Tibial artery (tissue), 4 donors: ENCODE results near the gene VPS18.

ENCODE experiments used
- DNase-seq, 2 donors: peaks; one replicate each; pipeline ENCODE4 v3.0.0-alpha.2; 2019
- H3K27ac ChIP-seq, 2 donors: fragments of 200-600 bp; sonication (generic) in 1 of 2; 1 replicate in 1 of 2; 2 replicates in 1 of 2; pipeline ENCODE4 v1.5.1; 2018 to 2019; ENCODE audit warnings: mild to moderate bottlenecking in 1 of 2
- H3K27me3 ChIP-seq, 2 donors: fragments of 200-600 bp; sonication (generic) in 1 of 2; one replicate each; pipeline versions ENCODE4 v1.5.1 to v1.6.0; 2016 to 2019
- H3K36me3 ChIP-seq, 3 donors: fragments of 200-600 bp; sonication (generic) in 2 of 3; one replicate each; pipeline ENCODE4 v1.5.1; 2016 to 2019; ENCODE audit warnings: mild to moderate bottlenecking in 2 of 3
- H3K4me1 ChIP-seq, 4 donors: fragments of 200-600 bp; sonication (generic) in 2 of 4; 1 replicate in 3 of 4; 2 replicates in 1 of 4; pipeline ENCODE4 v1.5.1; 2016 to 2019
- H3K4me3 ChIP-seq, 2 donors: fragments of 200-600 bp; sonication (generic) in 1 of 2; 1 replicate in 1 of 2; 2 replicates in 1 of 2; pipeline ENCODE4 v1.5.1; 2018 to 2019; ENCODE audit warnings: mild to moderate bottlenecking in 2 of 2
- H3K9me3 ChIP-seq, 3 donors: fragments of 200-600 bp; sonication (generic) in 1 of 3; one replicate each; pipeline ENCODE4 v1.5.1; 2016 to 2019
- intact Hi-C: fragments of 100-400 bp; cut with DNase I; formaldehyde crosslinking; loops from one replicate; pipeline ENCODE4 v1.15.0; 2023; ENCODE audit warnings: low total_unique reads
- TF ChIP-seq, protein P1 (sequence below), 2 experiments: fragments of 200-600 bp in 1 of 2; fragments of 450-650 bp in 1 of 2; IDR thresholded peaks; one replicate each; pipeline ENCODE4 v1.5.1; 2017 to 2019; ENCODE audit warnings: antibody characterized with exemption in 2 of 2, mild to moderate bottlenecking in 1 of 2, moderate library complexity in 1 of 2

The VPS18 gene

DNA sequence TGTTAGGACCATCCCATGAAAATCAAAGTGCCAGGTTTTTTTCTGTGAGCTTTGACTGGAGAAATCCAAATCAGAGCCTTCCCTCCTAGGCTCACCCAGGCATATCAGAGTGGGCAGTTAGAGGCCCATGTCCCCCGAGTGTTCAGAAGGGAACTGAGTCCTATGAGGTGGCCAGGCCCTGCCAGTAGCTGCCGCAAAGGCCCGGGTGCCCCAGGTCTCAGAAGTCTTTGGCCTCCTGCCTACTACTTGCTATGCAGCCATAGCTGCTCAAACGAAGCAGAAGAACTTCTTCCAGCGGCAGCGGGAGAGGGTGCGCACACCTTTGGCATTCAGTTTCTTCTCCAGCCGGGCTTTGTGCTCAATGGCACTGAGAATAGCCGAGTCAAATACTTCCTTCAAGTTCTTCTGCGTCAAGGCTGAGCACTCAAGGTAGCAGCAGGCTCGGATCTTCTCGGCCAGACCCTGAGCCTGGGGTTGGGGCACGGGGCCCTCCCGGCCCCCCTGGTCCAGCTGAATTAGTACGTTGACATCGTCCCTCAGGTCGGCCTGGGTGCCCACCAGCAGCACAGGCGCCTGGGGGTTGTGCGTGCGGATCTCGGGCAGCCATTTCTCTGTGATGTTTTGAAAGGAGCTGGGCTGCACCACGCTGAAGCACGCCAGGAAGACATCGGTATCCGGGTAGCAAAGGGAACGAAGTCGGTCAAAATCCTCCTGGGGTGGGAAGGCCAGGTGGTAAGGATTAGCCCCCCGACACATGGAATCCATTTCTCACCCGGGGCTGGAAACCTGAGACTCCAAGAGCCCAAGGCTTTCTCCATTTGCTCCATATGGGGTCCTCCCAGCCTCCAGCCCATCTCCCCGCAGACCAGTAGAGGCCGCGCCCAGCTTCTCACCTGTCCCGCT lies 21.2 kb upstream of the VPS18 start:
- Histone ChIP-seq H3K4me1 (peaks cover 0 to 19% (median 12%) of the 10 kb centered on the region in 4 donors), H3K4me3 (peak overlapping the region; percentile 43 to 60), H3K27ac (no peak overlapping the region), H3K9me3 (no peaks in the 10 kb centered on the region), H3K27me3 (peaks cover 0 to 30% of the 10 kb centered on the region in 2 donors), H3K36me3 (no peaks in the 10 kb centered on the region)
- DNase-seq = no peak
- intact Hi-C loops = no loop called here
- TF ChIP-seq, protein P1, sequence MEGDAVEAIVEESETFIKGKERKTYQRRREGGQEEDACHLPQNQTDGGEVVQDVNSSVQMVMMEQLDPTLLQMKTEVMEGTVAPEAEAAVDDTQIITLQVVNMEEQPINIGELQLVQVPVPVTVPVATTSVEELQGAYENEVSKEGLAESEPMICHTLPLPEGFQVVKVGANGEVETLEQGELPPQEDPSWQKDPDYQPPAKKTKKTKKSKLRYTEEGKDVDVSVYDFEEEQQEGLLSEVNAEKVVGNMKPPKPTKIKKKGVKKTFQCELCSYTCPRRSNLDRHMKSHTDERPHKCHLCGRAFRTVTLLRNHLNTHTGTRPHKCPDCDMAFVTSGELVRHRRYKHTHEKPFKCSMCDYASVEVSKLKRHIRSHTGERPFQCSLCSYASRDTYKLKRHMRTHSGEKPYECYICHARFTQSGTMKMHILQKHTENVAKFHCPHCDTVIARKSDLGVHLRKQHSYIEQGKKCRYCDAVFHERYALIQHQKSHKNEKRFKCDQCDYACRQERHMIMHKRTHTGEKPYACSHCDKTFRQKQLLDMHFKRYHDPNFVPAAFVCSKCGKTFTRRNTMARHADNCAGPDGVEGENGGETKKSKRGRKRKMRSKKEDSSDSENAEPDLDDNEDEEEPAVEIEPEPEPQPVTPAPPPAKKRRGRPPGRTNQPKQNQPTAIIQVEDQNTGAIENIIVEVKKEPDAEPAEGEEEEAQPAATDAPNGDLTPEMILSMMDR (IDR thresholded peaks at IDR 0.05) = no peak

DNA sequence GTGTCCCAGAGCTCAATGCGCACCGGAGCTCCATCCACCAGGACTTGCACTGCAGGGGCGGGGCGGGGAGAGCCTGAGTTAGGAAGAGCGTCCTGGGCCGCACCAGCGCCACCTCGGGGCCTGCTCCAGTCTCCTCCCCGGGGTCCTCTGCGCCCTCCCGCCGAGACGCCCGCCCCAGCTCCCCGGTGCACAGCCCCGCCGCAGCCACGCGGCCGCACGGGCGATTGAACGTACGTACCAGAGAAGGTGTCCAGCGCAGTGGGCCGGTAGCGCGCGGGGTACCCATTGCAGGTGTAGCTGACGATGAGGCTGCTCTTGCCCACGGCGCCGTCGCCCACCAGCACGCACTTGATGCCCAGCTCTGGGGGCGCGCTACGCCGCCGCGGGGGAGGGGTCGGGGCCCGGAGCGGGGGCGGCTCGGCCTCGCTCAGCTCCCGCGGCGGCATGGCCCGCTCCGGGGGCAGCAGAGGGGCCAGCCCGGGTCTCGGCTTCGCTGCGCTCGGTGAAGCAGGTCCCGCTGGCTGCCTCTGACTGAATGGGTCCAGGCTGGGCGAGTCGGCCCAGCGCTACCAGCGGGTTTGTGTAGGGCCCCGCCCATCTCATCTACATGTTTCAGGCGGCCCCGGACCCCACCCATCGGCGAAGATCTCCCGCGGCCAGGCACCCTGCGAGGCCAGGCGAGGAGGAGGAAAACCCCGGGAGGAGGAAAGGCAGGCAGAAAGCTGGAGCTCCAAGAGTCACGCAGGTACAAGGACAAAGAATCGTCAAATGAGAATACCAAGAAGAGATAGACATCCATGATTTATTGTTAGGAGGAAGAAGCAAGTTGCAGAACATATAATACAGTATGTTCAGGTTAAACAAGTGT lies 20.3 kb upstream of the VPS18 start, which contains the start of gene RHOV:
TSS of gene RHOV (minus strand) at position 541 of the 868 bp plus-strand sequence. CDS start at position 446, 95 bp downstream.
- H3K4me1 ChIP-seq = peaks cover 0 to 19% (median 12%) of the 10 kb centered on the region in 4 donors
- peak in 1 of 2 donors; percentile 34 for DNase-seq

DNA sequence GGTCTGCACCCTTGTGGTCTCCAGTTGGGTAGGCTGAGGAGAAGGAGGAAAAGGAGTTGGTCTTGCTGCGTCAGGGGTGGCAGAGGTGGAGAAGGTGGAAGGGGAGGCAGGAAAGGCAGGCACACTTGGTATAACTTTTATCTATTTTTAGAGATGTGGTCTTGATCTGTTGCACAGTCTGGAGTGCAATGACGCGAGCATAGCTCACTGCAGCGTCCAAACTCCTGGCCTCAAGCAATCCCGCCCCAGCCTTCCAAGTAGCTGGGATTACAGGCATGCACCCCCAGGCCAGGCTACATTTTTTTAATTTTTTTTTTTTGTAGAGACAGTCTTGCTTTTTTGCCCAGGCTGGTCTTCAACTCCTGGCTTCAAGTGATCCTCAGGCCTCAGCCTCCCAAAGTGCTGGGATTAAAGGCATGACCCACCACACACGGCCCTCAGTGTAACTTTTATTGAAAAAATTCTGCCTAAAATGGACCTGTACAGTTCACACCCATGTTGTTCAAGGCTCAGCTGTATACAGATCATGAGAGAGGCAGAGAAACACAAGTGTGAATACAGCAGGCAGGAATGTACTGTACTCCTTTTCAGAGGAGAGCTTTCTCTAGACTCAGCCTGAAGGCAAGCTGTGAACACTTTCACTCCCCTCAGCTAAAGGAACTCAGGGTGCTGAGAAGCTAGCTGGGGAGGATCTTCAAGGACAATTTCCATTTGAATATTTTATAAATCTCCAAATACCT lies 18.1 kb upstream of the VPS18 start:
- TF ChIP-seq, protein P1 (IDR thresholded peaks at IDR 0.05) = no peak
- H3K27ac ChIP-seq = no peak overlapping the region

More for the DNA sequence above, 20.3 kb upstream of the VPS18 start, which contains the start of gene RHOV:
- TF ChIP-seq, protein P1 (IDR thresholded peaks at IDR 0.05) = no peak
- Histone ChIP-seq H3K36me3 (no peaks in the 10 kb centered on the region), H3K27me3 (peaks cover 0 to 30% of the 10 kb centered on the region in 2 donors), H3K27ac (no peak within 1 kb of the TSS), H3K9me3 (no peaks in the 10 kb centered on the region), H3K4me3 (peak within 1 kb of the TSS; percentile 43 to 60)
- intact Hi-C loops = no loop called here

DNA sequence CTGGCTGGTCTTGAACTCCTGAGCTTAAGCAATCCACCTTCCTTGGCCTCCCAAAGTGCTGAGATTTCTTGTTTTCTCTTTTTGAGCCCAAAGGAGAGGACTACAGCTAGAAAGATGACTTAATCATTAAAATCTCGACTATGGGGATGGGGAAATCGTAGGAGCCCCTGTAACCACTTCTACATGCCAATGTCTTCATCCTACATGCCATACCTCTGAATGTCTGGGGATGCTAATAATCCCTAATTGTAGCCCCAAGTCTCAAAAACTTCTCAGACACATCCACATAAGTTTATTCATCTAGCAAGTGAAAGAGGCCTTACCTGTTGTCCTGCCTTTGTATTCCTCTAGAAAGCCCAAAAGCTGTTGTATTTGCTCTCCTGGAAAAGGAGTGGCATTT lies 16.6 kb upstream of the VPS18 start:
- H3K27ac ChIP-seq = no peak overlapping the region
- intact Hi-C loops = no loop called here

More for the DNA sequence above, 18.1 kb upstream of the VPS18 start:
- Histone ChIP-seq H3K4me1 (peaks cover 0 to 19% (median 12%) of the 10 kb centered on the region in 4 donors), H3K4me3 (no peak overlapping the region), H3K9me3 (no peaks in the 10 kb centered on the region), H3K36me3 (no peaks in the 10 kb centered on the region), H3K27me3 (peaks cover 0 to 22% of the 10 kb centered on the region in 2 donors)
- intact Hi-C loops = no loop called here
- no peak for DNase-seq

More for the DNA sequence above, 16.6 kb upstream of the VPS18 start:
- peaks cover 0 to 8% of the 10 kb centered on the region in 2 donors for H3K27me3 ChIP-seq
- no peak overlapping the region for H3K4me3 ChIP-seq
- no peak for DNase-seq
- peaks cover 0 to 19% (median 12%) of the 10 kb centered on the region in 4 donors for H3K4me1 ChIP-seq
- no peaks in the 10 kb centered on the region for H3K36me3 ChIP-seq
- H3K9me3 ChIP-seq = no peaks in the 10 kb centered on the region
- TF ChIP-seq, protein P1 (IDR thresholded peaks at IDR 0.05) = no peak
